NB4 (cell line): ENCODE data around the gene MTHFD2L.

ENCODE experiments used
- CTCF ChIP-seq: IDR thresholded peaks from one replicate; pipeline ENCODE4 v1.5.1; 2012; ENCODE audit warnings: low read depth, low read length
- MAX ChIP-seq: IDR thresholded peaks from 2 replicates; pipeline ENCODE4 v1.6.1; 2011; ENCODE audit warnings: low read depth, low read length
- POLR2A ChIP-seq: IDR thresholded peaks from 2 replicates; pipeline ENCODE4 v1.6.1; 2011; ENCODE audit warnings: mild to moderate bottlenecking; ENCODE audit not compliant: insufficient read length; ENCODE audit errors: extremely low read depth

- TF ChIP-seq CTCF (no peak), POLR2A (no peak), MAX (no peak)
Measured at GRCh38 chr4:74110670-74111069, 47.2 kb upstream of the MTHFD2L start.
